Fibroblast of lung (primary cell): ENCODE data around the gene ZNF385A. TPM values are rescaled to one million over a fixed set of nuclear protein-coding genes. Genes with fewer than 3 reads are reported as not detected.
A peak's percentile ranks its signal among the peaks of the same experiment; 100 is the strongest.

Experiments used
- DNase-seq, 2 donors: peaks; one replicate each; pipeline versions ENCODE4 v3.0.0 to v3.0.0-alpha.2; 2010; ENCODE audit warnings: low read depth in 2 of 2
- H2AFZ ChIP-seq: 2 replicates; pipeline ENCODE4 v1.5.1; 2012; ENCODE audit warnings: low read length, control low read depth, inconsistent platforms
- H3K27ac ChIP-seq: 2 replicates; pipeline ENCODE4 v1.5.1; 2011; ENCODE audit warnings: low read length, control low read depth; ENCODE audit not compliant: insufficient read depth
- H3K27me3 ChIP-seq: 2 replicates; pipeline ENCODE4 v1.5.1; 2011; ENCODE audit warnings: mild to moderate bottlenecking, low read length; ENCODE audit not compliant: control insufficient read depth, insufficient read depth
- H3K36me3 ChIP-seq: 2 replicates; pipeline ENCODE4 v1.5.1; 2011; ENCODE audit warnings: low read length; ENCODE audit not compliant: control insufficient read depth, insufficient read depth
- H3K4me1 ChIP-seq: 2 replicates; pipeline ENCODE4 v1.5.1; 2011; ENCODE audit warnings: low read length; ENCODE audit not compliant: control insufficient read depth, insufficient read depth; ENCODE audit errors: extremely low read depth
- H3K4me2 ChIP-seq: 2 replicates; pipeline ENCODE4 v1.5.1; 2011; ENCODE audit warnings: low read length, control low read depth; ENCODE audit not compliant: insufficient read depth; ENCODE audit errors: extremely low read depth
- H3K4me3 ChIP-seq, 4 experiments: fragments of 200-600 bp in 1 of 4; sonication (generic) in 1 of 4; replicated peaks in 1 of 4; 2 replicates each; pipeline ENCODE4 v1.5.1; 2011 to 2016; ENCODE audit warnings: low read length in 4 of 4, low read depth in 3 of 4, mild to moderate bottlenecking in 3 of 4, control low read depth in 2 of 4, inconsistent platforms in 1 of 4, mixed read lengths in 1 of 4; ENCODE audit not compliant: insufficient read depth in 1 of 4; ENCODE audit errors: control extremely low read depth in 1 of 4
- H3K79me2 ChIP-seq: 2 replicates; pipeline ENCODE4 v1.5.1; 2012; ENCODE audit warnings: mild to moderate bottlenecking, low read length, inconsistent platforms; ENCODE audit not compliant: control insufficient read depth, insufficient read depth
- H3K9ac ChIP-seq: 2 replicates; pipeline ENCODE4 v1.5.1; 2011; ENCODE audit warnings: mild to moderate bottlenecking, low read length, control low read depth; ENCODE audit not compliant: insufficient read depth
- H3K9me3 ChIP-seq: 2 replicates; pipeline ENCODE4 v1.5.1; 2012; ENCODE audit warnings: low read depth, low read length; ENCODE audit not compliant: control insufficient read depth, insufficient read depth
- H4K20me1 ChIP-seq: 2 replicates; pipeline ENCODE4 v1.5.1; 2011; ENCODE audit warnings: low read length; ENCODE audit not compliant: control insufficient read depth, insufficient read depth; ENCODE audit errors: extremely low read depth
- CTCF ChIP-seq, 2 donors: IDR thresholded peaks in 1 of 2; conservative IDR thresholded peaks in 1 of 2; 1 replicate in 1 of 2; 2 replicates in 1 of 2; pipeline ENCODE4 v1.5.1; 2011 to 2012; ENCODE audit warnings: low read length in 2 of 2, control low read depth in 1 of 2, inconsistent platforms in 1 of 2, low read depth in 1 of 2, mild to moderate bottlenecking in 1 of 2
- EZH2 ChIP-seq: IDR thresholded peaks from 2 replicates; pipeline ENCODE4 v1.5.1; 2012; ENCODE audit warnings: low read length, control low read depth, mild to moderate bottlenecking; ENCODE audit errors: missing control alignments
- polyA plus RNA-seq, 2 donors: library from polyadenylated mRNA; depleted of rRNA in 1 of 2; stranded (reverse) in 1 of 2; unstranded in 1 of 2; fragments of >200 nt; gene quantifications; 2 replicates each; pipeline ENCODE4 v1.2.1, GENCODE V29; 2011 to 2012; ENCODE audit warnings: missing spikeins in 1 of 2
- total RNA-seq: library from RNA; depleted of rRNA; stranded (reverse); fragments of >200 nt; gene quantifications from 2 replicates; pipeline ENCODE4 v1.2.1, GENCODE V29; 2014

The ZNF385A gene
- total and polyA plus RNA-seq, 2 donors (not counting 1 experiment from before 2014, with no cell fraction given): 0.69 to 3.3 TPM

GRCh38 chr12:54352891-54353874 lies 31.4 kb downstream of the ZNF385A start:
- peaks cover 7% of the 10 kb centered on the region for H3K36me3 ChIP-seq
- no peaks in the 10 kb centered on the region for H3K9me3 ChIP-seq
- no peaks in the 10 kb centered on the region for H4K20me1 ChIP-seq
- peak overlapping the region; percentile 76 for H3K4me2 ChIP-seq
- no peak for TF ChIP-seq CTCF (conservative IDR thresholded peaks at IDR 0.05 in 1 of 2, IDR thresholded peaks at IDR 0.05 in 1 of 2; ENCODE audit: low read depth in 1 of 2, low read length in 2 of 2)
- no peak for TF ChIP-seq EZH2
- peaks cover 18% of the 10 kb centered on the region for H3K4me1 ChIP-seq
- H3K79me2 ChIP-seq: no peaks in the 10 kb centered on the region
- peak overlapping the region; percentile 66 for H3K27ac ChIP-seq
- no peak overlapping the region for H3K9ac ChIP-seq
- H3K27me3 ChIP-seq: no peaks in the 10 kb centered on the region
- no peak overlapping the region for H2AFZ ChIP-seq
- peak overlapping the region in 1 of 4 experiments; percentile 17 for H3K4me3 ChIP-seq
- peak; percentile 64 to 71 for DNase-seq

- Histone ChIP-seq H2AFZ (no peak overlapping the region), H3K4me2 (peak overlapping the region; percentile 76), H3K9ac (no peak overlapping the region), H3K9me3 (no peaks in the 10 kb centered on the region), H3K27ac (peak overlapping the region; percentile 66), H3K4me1 (peaks cover 14% of the 10 kb centered on the region), H3K79me2 (no peaks in the 10 kb centered on the region), H4K20me1 (no peaks in the 10 kb centered on the region), H3K36me3 (peaks cover 11% of the 10 kb centered on the region), H3K27me3 (no peaks in the 10 kb centered on the region), H3K4me3 (peak overlapping the region in 1 of 4 experiments; percentile 17)
- peak; percentile 62 to 88 for DNase-seq
- no peak for TF ChIP-seq CTCF (conservative IDR thresholded peaks at IDR 0.05 in 1 of 2, IDR thresholded peaks at IDR 0.05 in 1 of 2; ENCODE audit: low read depth in 1 of 2, low read length in 2 of 2)
- no peak for TF ChIP-seq EZH2
Observed at GRCh38 chr12:54352022-54352531, 32.5 kb downstream of the ZNF385A start.

- H3K27me3 ChIP-seq: no peaks in the 10 kb centered on the region
- no peaks in the 10 kb centered on the region for H3K79me2 ChIP-seq
- H3K27ac ChIP-seq: no peak overlapping the region
- no peak overlapping the region for H3K4me3 ChIP-seq
- TF ChIP-seq CTCF (conservative IDR thresholded peaks at IDR 0.05 in 1 of 2, IDR thresholded peaks at IDR 0.05 in 1 of 2; ENCODE audit: low read depth in 1 of 2, low read length in 2 of 2) (no peak), EZH2 (no peak)
- H3K4me1 ChIP-seq: peaks cover 14% of the 10 kb centered on the region
- H4K20me1 ChIP-seq: no peaks in the 10 kb centered on the region
- H3K36me3 ChIP-seq: peaks cover 15% of the 10 kb centered on the region
- DNase-seq: no peak
- H3K9me3 ChIP-seq: no peaks in the 10 kb centered on the region
- no peak overlapping the region for H3K4me2 ChIP-seq
- H2AFZ ChIP-seq: no peak overlapping the region
- no peak overlapping the region for H3K9ac ChIP-seq
Observed at GRCh38 chr12:54351341-54351740, 33.2 kb downstream of the ZNF385A start.
